GM12892 (cell line): ENCODE results near the gene PTPN4.

ENCODE experiments used
- POLR2A ChIP-seq: IDR thresholded peaks from 2 replicates; pipeline ENCODE4 v1.6.1; 2011; ENCODE audit warnings: low read depth, low read length, control low read depth
- POLR2AphosphoS5 ChIP-seq: IDR thresholded peaks from 2 replicates; pipeline ENCODE4 v1.6.1; 2011; ENCODE audit warnings: low read depth, low read length, control low read depth
- TAF1 ChIP-seq: IDR thresholded peaks from 2 replicates; pipeline ENCODE4 v1.6.1; 2011; ENCODE audit warnings: low read depth, mild to moderate bottlenecking, control low read depth, low read length, borderline replicate concordance

GRCh38 chr2:119771331-119771730 is 11.6 kb downstream of the PTPN4 start:
- TF ChIP-seq POLR2A = no peak
- no peak for TF ChIP-seq POLR2AphosphoS5
- TF ChIP-seq TAF1 = no peak
